Hepatocyte (in vitro differentiated cells): Measurements from ENCODE around the gene BCAN. TPM values are rescaled to one million over a fixed set of nuclear protein-coding genes. Genes with fewer than 3 reads are reported as not detected.

Experiments used
- DNase-seq: peaks from one replicate; pipeline ENCODE4 v3.0.0-alpha.2; 2016; ENCODE audit warnings: low spot score
- H2AFZ ChIP-seq: fragments of 200-600 bp; sonication (generic); 2 replicates; pipeline ENCODE4 v1.6.0; 2016; ENCODE audit warnings: antibody characterized with exemption, mild to moderate bottlenecking
- H3K27ac ChIP-seq: fragments of 200-600 bp; sonication (generic); 2 replicates; pipeline ENCODE4 v1.5.1; 2016; ENCODE audit warnings: mild to moderate bottlenecking
- H3K27me3 ChIP-seq: fragments of 200-600 bp; sonication (generic); 2 replicates; pipeline ENCODE4 v1.6.1; 2016
- H3K36me3 ChIP-seq: fragments of 200-600 bp; sonication (generic); replicated peaks from 2 replicates; pipeline ENCODE4 v1.5.1; 2016; ENCODE audit warnings: low read depth; ENCODE audit not compliant: insufficient read depth
- H3K4me1 ChIP-seq: fragments of 200-600 bp; sonication (generic); 2 replicates; pipeline ENCODE4 v1.5.1; 2016; ENCODE audit warnings: mild to moderate bottlenecking, moderate library complexity; ENCODE audit not compliant: insufficient read depth
- H3K4me2 ChIP-seq: fragments of 200-600 bp; sonication (generic); 2 replicates; pipeline ENCODE4 v1.6.0; 2016
- H3K4me3 ChIP-seq: fragments of 200-600 bp; sonication (generic); 2 replicates; pipeline ENCODE4 v1.5.1; 2016; ENCODE audit warnings: mild to moderate bottlenecking
- H3K79me2 ChIP-seq: fragments of 200-600 bp; sonication (generic); 2 replicates; pipeline ENCODE4 v1.6.0; 2017; ENCODE audit warnings: mild to moderate bottlenecking
- H3K9me2 ChIP-seq: fragments of 200-600 bp; sonication (generic); replicated peaks from 2 replicates; pipeline ENCODE4 v1.6.0; 2017; ENCODE audit warnings: mild to moderate bottlenecking; ENCODE audit not compliant: insufficient read depth
- H3K9me3 ChIP-seq: fragments of 200-600 bp; sonication (generic); 2 replicates; pipeline ENCODE4 v1.5.1; 2016; ENCODE audit warnings: low read depth, mild to moderate bottlenecking
- H4K20me1 ChIP-seq: fragments of 200-600 bp; sonication (generic); 2 replicates; pipeline ENCODE4 v1.6.0; 2016; ENCODE audit warnings: mild to moderate bottlenecking; ENCODE audit not compliant: insufficient read depth, poor library complexity, severe bottlenecking
- CTCF ChIP-seq: fragments of 200-600 bp; sonication (generic); IDR thresholded peaks from 2 replicates; pipeline ENCODE4 v1.5.1; 2016; ENCODE audit warnings: antibody characterized with exemption, mild to moderate bottlenecking; ENCODE audit not compliant: poor library complexity
- EZH2 ChIP-seq: fragments of 200-600 bp; sonication (generic); IDR thresholded peaks from 2 replicates; pipeline ENCODE4 v1.6.1; 2016; ENCODE audit warnings: antibody characterized with exemption, mild to moderate bottlenecking, borderline replicate concordance
- EZH2phosphoT487 ChIP-seq: fragments of 200-600 bp; sonication (generic); IDR thresholded peaks from one replicate; pipeline ENCODE4 v1.6.1; 2018; ENCODE audit warnings: antibody characterized with exemption, mild to moderate bottlenecking, low read depth, moderate library complexity; ENCODE audit not compliant: unreplicated experiment, severe bottlenecking
- WGBS: methylation state at CpG from one replicate; pipeline ENCODE4 v1.1.6; 2016; ENCODE audit warnings: low lambda C conversion rate; ENCODE audit errors: missing lambda C conversion rate; 5-methylcytosine and 5-hydroxymethylcytosine counted together
- polyA plus RNA-seq: library from polyadenylated mRNA; unstranded; fragments of >200 nt; fragmentation: Nextera tagmentation; extraction: Ambion mirVana; gene quantifications from 2 replicates; pipeline ENCODE4 v1.2.1, GENCODE V29; 2016
- total RNA-seq: library from RNA; depleted of rRNA; stranded (reverse); fragments of >200 nt; gene quantifications from 2 replicates; pipeline ENCODE4 v1.2.3, GENCODE V29; 2014

The BCAN gene
- total and polyA plus RNA-seq, 2 experiments from 2014 or later, result 0.03 TPM; not detected in 1

- 97% methylated on average over 5 of the region's 5 CpGs for WGBS
- no peak overlapping the region for H2AFZ ChIP-seq
Measured at GRCh38 chr1:156662800-156663055, 20.8 kb downstream of the BCAN start.

GRCh38 chr1:156663178-156663577 is 21.3 kb downstream of the BCAN start:
- peak overlapping the region; percentile 82 for H3K27ac ChIP-seq
- no peaks in the 10 kb centered on the region for H3K9me2 ChIP-seq
- H3K36me3 ChIP-seq, result no peaks in the 10 kb centered on the region
- no peak overlapping the region for H3K4me2 ChIP-seq
- peak; percentile 49 for DNase-seq
- no peaks in the 10 kb centered on the region for H4K20me1 ChIP-seq
- no peaks in the 10 kb centered on the region for H3K79me2 ChIP-seq
- no peak for TF ChIP-seq CTCF
- TF ChIP-seq EZH2phosphoT487, result no peak
- TF ChIP-seq EZH2, result no peak
- 35% methylated on average over 5 of the region's 5 CpGs for WGBS
- no peak overlapping the region for H3K4me3 ChIP-seq
- H3K4me1 ChIP-seq, result peaks cover 74% of the 10 kb centered on the region
- H3K9me3 ChIP-seq, result no peaks in the 10 kb centered on the region
- H3K27me3 ChIP-seq, result no peaks in the 10 kb centered on the region
- H2AFZ ChIP-seq, result no peak overlapping the region

More at GRCh38 chr1:156662800-156663055, 20.8 kb downstream of the BCAN start:
- Histone ChIP-seq H3K4me3 (no peak overlapping the region), H3K4me2 (no peak overlapping the region), H3K27ac (peak overlapping the region; percentile 82), H3K79me2 (no peaks in the 10 kb centered on the region), H3K27me3 (no peaks in the 10 kb centered on the region), H4K20me1 (no peaks in the 10 kb centered on the region), H3K4me1 (peaks cover 70% of the 10 kb centered on the region), H3K36me3 (no peaks in the 10 kb centered on the region), H3K9me2 (no peaks in the 10 kb centered on the region), H3K9me3 (no peaks in the 10 kb centered on the region)
- no peak for TF ChIP-seq CTCF
- TF ChIP-seq EZH2, result no peak
- TF ChIP-seq EZH2phosphoT487, result no peak
- DNase-seq, result no peak

- TF ChIP-seq CTCF, result no peak
- no peaks in the 10 kb centered on the region for H3K36me3 ChIP-seq
- H3K27ac ChIP-seq, result peak overlapping the region; percentile 73
- no peaks in the 10 kb centered on the region for H3K9me3 ChIP-seq
- no peaks in the 10 kb centered on the region for H4K20me1 ChIP-seq
- H3K9me2 ChIP-seq, result no peaks in the 10 kb centered on the region
- peak overlapping the region; percentile 61 for H3K4me2 ChIP-seq
- no peak for DNase-seq
- no peak overlapping the region for H3K4me3 ChIP-seq
- H3K4me1 ChIP-seq, result peaks cover 84% of the 10 kb centered on the region
- H3K79me2 ChIP-seq, result no peaks in the 10 kb centered on the region
- H3K27me3 ChIP-seq, result no peaks in the 10 kb centered on the region
- WGBS, result 54% methylated on average over 5 of the region's 5 CpGs
- no peak overlapping the region for H2AFZ ChIP-seq
Measured at GRCh38 chr1:156664046-156664766, 22.3 kb downstream of the BCAN start.
